ENCODE results near the gene SIRPA.

DNA sequence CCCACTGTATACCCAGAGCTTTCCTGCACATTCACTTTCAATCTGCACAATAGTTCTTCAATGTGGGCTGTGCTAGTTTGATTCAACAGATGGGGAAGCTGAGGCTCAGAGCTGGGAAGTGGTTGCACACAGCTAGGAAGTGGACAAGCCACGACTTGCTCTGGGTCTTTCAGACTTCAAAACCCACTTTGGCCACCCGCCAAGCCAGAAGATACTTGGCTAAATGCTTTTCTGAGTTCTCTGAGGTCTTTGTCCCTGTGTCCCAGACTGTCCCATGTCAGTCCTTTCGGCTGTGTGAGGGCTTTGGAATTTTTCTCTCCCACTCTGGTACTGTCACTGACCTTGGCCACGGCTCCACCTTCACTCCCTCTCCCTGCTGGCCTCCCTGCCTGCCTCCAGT is 88.1 kb downstream of the SIRPA start:
- TF ChIP-seq, protein P1, sequence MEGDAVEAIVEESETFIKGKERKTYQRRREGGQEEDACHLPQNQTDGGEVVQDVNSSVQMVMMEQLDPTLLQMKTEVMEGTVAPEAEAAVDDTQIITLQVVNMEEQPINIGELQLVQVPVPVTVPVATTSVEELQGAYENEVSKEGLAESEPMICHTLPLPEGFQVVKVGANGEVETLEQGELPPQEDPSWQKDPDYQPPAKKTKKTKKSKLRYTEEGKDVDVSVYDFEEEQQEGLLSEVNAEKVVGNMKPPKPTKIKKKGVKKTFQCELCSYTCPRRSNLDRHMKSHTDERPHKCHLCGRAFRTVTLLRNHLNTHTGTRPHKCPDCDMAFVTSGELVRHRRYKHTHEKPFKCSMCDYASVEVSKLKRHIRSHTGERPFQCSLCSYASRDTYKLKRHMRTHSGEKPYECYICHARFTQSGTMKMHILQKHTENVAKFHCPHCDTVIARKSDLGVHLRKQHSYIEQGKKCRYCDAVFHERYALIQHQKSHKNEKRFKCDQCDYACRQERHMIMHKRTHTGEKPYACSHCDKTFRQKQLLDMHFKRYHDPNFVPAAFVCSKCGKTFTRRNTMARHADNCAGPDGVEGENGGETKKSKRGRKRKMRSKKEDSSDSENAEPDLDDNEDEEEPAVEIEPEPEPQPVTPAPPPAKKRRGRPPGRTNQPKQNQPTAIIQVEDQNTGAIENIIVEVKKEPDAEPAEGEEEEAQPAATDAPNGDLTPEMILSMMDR (IDR thresholded peaks at IDR 0.05), result no peak
- no peak for TF ChIP-seq POLR2A (IDR thresholded peaks at IDR 0.05)
